GM12878 (cell line): ENCODE measurements around the gene PIP4K2B. TPM values are rescaled to one million over a fixed set of nuclear protein-coding genes. Genes with fewer than 3 reads are reported as not detected.

ENCODE experiments used
- BACH1 ChIP-seq: fragments of 450-650 bp; IDR thresholded peaks from 2 replicates; pipeline ENCODE4 v1.6.1; 2017; ENCODE audit warnings: mild to moderate bottlenecking, borderline replicate concordance
- CBFB ChIP-seq: IDR thresholded peaks from 2 replicates; pipeline ENCODE4 v1.6.1; 2016; ENCODE audit warnings: antibody characterized with exemption, low read depth
- E2F8 ChIP-seq: fragments of 450-650 bp; IDR thresholded peaks from 2 replicates; pipeline ENCODE4 v1.6.1; 2018; ENCODE audit warnings: mild to moderate bottlenecking, low read depth, moderate library complexity; ENCODE audit not compliant: partially characterized antibody
- ESRRA ChIP-seq: IDR thresholded peaks from 2 replicates; pipeline ENCODE4 v1.6.1; 2012; ENCODE audit warnings: mild to moderate bottlenecking, low read length, improper control_type of control experiment
- MLLT1 ChIP-seq: fragments of 450-650 bp; IDR thresholded peaks from 2 replicates; pipeline ENCODE4 v1.6.1; 2016; ENCODE audit warnings: mild to moderate bottlenecking
- MYB ChIP-seq: fragments of 150-350 bp; IDR thresholded peaks from 2 replicates; pipeline ENCODE4 v1.6.1; 2014; ENCODE audit warnings: mild to moderate bottlenecking, low read depth, low read length, borderline replicate concordance
- NFIC ChIP-seq: IDR thresholded peaks from 2 replicates; pipeline ENCODE4 v1.6.1; 2012; ENCODE audit warnings: low read depth, mild to moderate bottlenecking, inconsistent platforms, low read length, moderate library complexity
- PML ChIP-seq: IDR thresholded peaks from 2 replicates; pipeline ENCODE4 v1.6.1; 2012; ENCODE audit warnings: low read length, inconsistent platforms
- RUNX3 ChIP-seq: IDR thresholded peaks from 2 replicates; pipeline ENCODE4 v1.6.1; 2012; ENCODE audit warnings: low read length, inconsistent platforms
- SKIL ChIP-seq: fragments of 450-650 bp; IDR thresholded peaks from 2 replicates; pipeline ENCODE4 v1.6.1; 2017; ENCODE audit warnings: mild to moderate bottlenecking, low read depth, inconsistent platforms; ENCODE audit not compliant: poor library complexity, severe bottlenecking
- SMARCA5 ChIP-seq: fragments of 450-650 bp; IDR thresholded peaks from 2 replicates; pipeline ENCODE4 v1.6.1; 2017; ENCODE audit warnings: mild to moderate bottlenecking
- SMC3 ChIP-seq: IDR thresholded peaks from 2 replicates; pipeline ENCODE4 v1.6.1; 2011; ENCODE audit warnings: low read length, improper control_type of control experiment, borderline replicate concordance
- STAT3 ChIP-seq: IDR thresholded peaks from 2 replicates; pipeline ENCODE4 v1.6.1; 2011; ENCODE audit warnings: low read depth, low read length, improper control_type of control experiment
- TBL1XR1 ChIP-seq: IDR thresholded peaks from 2 replicates; pipeline ENCODE4 v1.6.1; 2012; ENCODE audit warnings: low read depth, low read length, improper control_type of control experiment
- polyA plus RNA-seq, 11 experiments: library from polyadenylated mRNA; depleted of rRNA in 4 of 11; unstranded in 6 of 11; stranded (reverse) in 5 of 11; fragments of >200 nt; fragmentation: Nextera tagmentation in 4 of 11; fragmentation: Illumina TruSeq in 1 of 11; extraction: Ambion mirVana in 4 of 11; extraction: Trizol in 1 of 11; gene quantifications; 1 replicate in 1 of 11; 2 replicates in 10 of 11; pipeline versions ENCODE4 v1.2.1 to v1.2.3, GENCODE V29; 2011 to 2016; ENCODE audit warnings: inconsistent platforms in 2 of 11, missing spikeins in 2 of 11, low read depth in 1 of 11
- total RNA-seq, 4 experiments: library from RNA; depleted of rRNA in 3 of 4; stranded (reverse); fragments of >200 nt in 3 of 4; fragmentation: Illumina TruSeq in 1 of 4; extraction: Trizol in 1 of 4; gene quantifications; 2 replicates each; pipeline versions ENCODE4 v1.2.1 to v1.2.3, GENCODE V29; 2013 to 2021
- TF ChIP-seq, protein P1 (sequence below): fragments of 450-650 bp; IDR thresholded peaks from 2 replicates; pipeline ENCODE4 v1.6.1; 2018; ENCODE audit warnings: borderline replicate concordance, mild to moderate bottlenecking; ENCODE audit not compliant: partially characterized antibody
- TF ChIP-seq, protein P2 (sequence below): IDR thresholded peaks from 2 replicates; pipeline ENCODE4 v1.6.1; 2011; ENCODE audit warnings: low read depth, mild to moderate bottlenecking, low read length, moderate library complexity, borderline replicate concordance; ENCODE audit errors: extremely low read depth
- TF ChIP-seq, protein P3 (sequence below): fragments of 450-650 bp; IDR thresholded peaks from 2 replicates; pipeline ENCODE4 v1.6.1; 2017; ENCODE audit warnings: mild to moderate bottlenecking, moderate library complexity

PIP4K2B gene
- total and polyA plus RNA-seq, 10 of the 15 experiments (the other 5 are each of a cell fraction or from before 2014, with no cell fraction given): 3.8 to 30.3 (median 18.2) TPM

GRCh38 chr17:38728290-38728831 lies 71.0 kb downstream of the PIP4K2B start (continued):
- TF ChIP-seq SKIL (no peak), PML (peak; percentile 41; the same call in 1 of the 2 replicates), SMARCA5 (no peak), BACH1 (no peak), RUNX3 (peak; percentile 96), NFIC (peak; percentile 46; the same call in 1 of the 2 replicates), MYB (no peak), STAT3 (no peak), E2F8 (no peak), SMC3 (no peak), TBL1XR1 (no peak), CBFB (peak; percentile 85; the same call in 1 of the 2 replicates), ESRRA (no peak), MLLT1 (no peak)
- TF ChIP-seq, protein P1, sequence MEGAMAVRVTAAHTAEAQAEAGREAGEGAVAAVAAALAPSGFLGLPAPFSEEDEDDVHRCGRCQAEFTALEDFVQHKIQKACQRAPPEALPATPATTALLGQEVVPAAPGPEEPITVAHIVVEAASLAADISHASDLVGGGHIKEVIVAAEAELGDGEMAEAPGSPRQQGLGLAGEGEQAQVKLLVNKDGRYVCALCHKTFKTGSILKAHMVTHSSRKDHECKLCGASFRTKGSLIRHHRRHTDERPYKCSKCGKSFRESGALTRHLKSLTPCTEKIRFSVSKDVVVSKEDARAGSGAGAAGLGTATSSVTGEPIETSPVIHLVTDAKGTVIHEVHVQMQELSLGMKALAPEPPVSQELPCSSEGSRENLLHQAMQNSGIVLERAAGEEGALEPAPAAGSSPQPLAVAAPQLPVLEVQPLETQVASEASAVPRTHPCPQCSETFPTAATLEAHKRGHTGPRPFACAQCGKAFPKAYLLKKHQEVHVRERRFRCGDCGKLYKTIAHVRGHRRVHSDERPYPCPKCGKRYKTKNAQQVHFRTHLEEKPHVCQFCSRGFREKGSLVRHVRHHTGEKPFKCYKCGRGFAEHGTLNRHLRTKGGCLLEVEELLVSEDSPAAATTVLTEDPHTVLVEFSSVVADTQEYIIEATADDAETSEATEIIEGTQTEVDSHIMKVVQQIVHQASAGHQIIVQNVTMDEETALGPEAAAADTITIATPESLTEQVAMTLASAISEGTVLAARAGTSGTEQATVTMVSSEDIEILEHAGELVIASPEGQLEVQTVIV: no peak
- TF ChIP-seq, protein P2, sequence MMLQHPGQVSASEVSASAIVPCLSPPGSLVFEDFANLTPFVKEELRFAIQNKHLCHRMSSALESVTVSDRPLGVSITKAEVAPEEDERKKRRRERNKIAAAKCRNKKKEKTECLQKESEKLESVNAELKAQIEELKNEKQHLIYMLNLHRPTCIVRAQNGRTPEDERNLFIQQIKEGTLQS: no peak
- TF ChIP-seq, protein P3, sequence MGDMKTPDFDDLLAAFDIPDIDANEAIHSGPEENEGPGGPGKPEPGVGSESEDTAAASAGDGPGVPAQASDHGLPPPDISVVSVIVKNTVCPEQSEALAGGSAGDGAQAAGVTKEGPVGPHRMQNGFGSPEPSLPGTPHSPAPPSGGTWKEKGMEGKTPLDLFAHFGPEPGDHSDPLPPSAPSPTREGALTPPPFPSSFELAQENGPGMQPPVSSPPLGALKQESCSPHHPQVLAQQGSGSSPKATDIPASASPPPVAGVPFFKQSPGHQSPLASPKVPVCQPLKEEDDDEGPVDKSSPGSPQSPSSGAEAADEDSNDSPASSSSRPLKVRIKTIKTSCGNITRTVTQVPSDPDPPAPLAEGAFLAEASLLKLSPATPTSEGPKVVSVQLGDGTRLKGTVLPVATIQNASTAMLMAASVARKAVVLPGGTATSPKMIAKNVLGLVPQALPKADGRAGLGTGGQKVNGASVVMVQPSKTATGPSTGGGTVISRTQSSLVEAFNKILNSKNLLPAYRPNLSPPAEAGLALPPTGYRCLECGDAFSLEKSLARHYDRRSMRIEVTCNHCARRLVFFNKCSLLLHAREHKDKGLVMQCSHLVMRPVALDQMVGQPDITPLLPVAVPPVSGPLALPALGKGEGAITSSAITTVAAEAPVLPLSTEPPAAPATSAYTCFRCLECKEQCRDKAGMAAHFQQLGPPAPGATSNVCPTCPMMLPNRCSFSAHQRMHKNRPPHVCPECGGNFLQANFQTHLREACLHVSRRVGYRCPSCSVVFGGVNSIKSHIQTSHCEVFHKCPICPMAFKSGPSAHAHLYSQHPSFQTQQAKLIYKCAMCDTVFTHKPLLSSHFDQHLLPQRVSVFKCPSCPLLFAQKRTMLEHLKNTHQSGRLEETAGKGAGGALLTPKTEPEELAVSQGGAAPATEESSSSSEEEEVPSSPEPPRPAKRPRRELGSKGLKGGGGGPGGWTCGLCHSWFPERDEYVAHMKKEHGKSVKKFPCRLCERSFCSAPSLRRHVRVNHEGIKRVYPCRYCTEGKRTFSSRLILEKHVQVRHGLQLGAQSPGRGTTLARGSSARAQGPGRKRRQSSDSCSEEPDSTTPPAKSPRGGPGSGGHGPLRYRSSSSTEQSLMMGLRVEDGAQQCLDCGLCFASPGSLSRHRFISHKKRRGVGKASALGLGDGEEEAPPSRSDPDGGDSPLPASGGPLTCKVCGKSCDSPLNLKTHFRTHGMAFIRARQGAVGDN: peak; percentile 81
